NCI-H187 treated with DMSO at 0.1 percent for 48 hours (cell line): ENCODE data around the gene PAFAH1B1.
"Not testable (repeated sequence)": the region's sequence is repeated elsewhere in the genome, so short reads cannot be mapped to it uniquely, and the experiment has no call there.

Experiments used
- DNase-seq: peaks from one replicate; lab custom pipeline; 2025; lab: John Stamatoyannopoulos, UW

Gene PAFAH1B1

GRCh38 chr17:2592971-2593820 is at the start of gene PAFAH1B1:
Gene PAFAH1B1, plus strand, starts transcription at chr17:2593654. Its CDS starts 44,635 bp downstream, at chr17:2638289.
- no peak for DNase-seq

GRCh38 chr17:2545393-2545792 is 48.1 kb upstream of the PAFAH1B1 start:
- DNase-seq, result no peak

DNA sequence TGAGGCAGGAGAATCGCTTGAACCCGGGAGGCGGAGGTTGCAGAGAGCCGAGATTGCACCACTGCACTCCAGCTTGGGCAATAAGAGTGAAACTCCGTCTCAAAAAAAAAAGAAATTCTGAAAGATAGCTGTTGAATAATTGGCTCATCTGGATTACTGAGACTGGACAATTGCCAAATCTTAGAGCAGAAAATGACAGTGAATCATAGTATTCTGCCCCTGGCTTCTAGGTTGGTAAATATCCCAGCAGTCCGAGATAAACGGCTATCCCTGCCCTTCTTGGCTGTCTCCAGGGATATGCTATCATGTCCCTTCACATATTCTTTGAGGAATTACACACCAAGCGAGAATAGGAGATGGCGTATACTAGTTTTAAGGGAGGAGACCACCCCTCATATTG is 46.3 kb upstream of the PAFAH1B1 start:
- no peak for DNase-seq

DNA sequence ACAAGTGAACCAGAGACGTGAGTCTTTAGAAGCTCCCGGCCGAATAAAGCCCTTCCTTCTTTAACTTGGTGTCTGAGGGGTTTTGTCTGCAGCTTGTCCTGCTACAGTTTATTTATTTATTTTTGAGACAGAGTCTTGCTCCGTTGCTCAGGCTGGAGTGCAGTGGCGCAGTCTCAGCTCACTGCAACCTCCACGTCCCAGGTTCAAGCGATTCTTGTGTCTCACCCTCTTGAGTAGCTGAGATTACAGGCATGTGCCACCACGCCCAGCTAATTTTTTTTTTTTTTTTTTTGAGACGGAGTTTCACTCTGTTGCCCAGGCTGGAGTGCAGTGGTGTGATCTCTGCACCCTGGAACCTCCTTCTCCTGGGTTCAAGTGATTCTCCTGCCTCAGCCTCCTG is 45.4 kb upstream of the PAFAH1B1 start:
- not testable (repeated sequence) for DNase-seq

DNA sequence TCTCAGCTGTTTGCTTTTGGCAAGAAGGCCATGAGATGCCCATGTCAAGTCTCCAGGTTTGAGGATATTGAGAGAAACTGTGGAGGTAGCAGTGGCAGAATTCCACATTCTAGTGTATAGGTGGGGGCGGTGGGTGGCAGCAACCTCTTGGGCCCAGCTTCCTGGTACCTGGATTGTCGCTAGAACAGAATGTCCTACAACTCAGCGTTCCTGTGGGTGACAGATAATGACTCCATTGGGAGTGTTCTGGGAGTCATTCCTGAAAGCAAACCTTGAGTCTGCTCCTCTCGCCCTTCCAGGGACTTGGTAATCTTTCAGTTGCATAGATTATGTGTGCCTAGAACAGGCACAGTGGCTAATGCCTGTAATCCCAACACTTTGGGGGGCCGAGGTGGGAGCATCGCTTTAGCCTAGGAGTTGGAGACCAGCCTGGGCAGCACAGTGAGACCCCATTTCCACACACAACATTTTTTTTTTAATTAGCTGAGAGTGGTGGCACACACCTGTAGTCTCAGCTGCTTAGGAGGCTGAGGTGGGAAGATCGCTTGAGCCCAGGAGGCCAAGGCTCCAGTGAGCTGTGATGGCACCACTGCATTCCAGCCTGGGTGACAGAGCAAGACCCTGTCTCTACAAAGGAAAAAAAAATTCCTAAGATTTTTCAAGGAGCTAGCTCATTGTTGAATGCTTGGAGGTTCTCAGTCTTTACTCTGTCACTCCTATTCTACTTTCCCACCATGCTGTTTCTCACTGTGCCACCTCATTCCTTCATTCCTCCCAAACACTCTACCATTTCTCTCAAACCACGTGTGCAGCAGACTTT is 43.9 kb upstream of the PAFAH1B1 start:
- no peak for DNase-seq

- DNase-seq, result no peak
Observed at GRCh38 chr17:2551493-2551892, 42.0 kb upstream of the PAFAH1B1 start.

GRCh38 chr17:2551928-2552327 is 41.5 kb upstream of the PAFAH1B1 start:
- no peak for DNase-seq

- DNase-seq, result no peak
Observed at GRCh38 chr17:2560658-2561057, 32.8 kb upstream of the PAFAH1B1 start.

- no peak for DNase-seq
Observed at GRCh38 chr17:2562162-2562858, 31.1 kb upstream of the PAFAH1B1 start.

DNA sequence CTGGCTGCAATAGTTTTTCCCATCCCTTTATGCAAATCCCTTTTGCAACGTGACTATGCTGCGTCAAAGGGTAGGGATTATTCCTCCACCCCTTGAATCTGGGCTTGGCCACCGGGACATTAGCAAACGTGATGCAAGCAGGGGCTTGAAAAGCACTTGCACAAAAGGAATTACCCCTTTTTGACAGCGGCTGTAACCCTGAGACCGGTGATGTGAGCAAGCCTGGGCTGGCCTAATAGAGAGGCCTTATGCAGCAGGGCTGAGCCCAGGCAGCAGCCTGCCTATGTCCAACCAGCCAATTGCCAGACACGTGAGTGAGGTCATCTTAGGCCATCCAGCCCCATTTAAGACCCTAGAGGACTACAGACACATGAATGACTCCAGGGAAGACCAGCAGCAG is 30.4 kb upstream of the PAFAH1B1 start:
- DNase-seq, result no peak

- no peak for DNase-seq
Observed at GRCh38 chr17:2563543-2563942, 29.9 kb upstream of the PAFAH1B1 start.

DNA sequence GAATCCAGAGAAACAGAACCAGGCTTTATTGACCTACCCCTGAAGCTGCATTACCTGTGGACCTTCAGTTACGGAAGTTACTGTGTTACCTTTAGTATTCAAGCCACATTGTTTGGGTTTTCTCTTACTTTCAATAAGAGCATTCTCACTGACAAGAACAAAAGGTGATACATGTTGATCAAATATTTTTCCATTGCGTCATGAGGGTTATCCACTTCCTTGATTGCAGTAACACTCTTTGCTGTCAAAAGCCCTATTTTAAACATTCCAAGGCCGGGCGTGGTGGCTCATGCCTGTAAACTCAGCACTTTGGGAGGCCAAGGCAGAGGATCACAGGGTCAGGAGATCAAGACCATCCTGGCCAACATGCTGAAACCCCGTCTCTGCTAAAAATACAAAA is 28.6 kb upstream of the PAFAH1B1 start:
- no peak for DNase-seq

- no peak for DNase-seq
Observed at GRCh38 chr17:2566056-2566455, 27.4 kb upstream of the PAFAH1B1 start.

DNA sequence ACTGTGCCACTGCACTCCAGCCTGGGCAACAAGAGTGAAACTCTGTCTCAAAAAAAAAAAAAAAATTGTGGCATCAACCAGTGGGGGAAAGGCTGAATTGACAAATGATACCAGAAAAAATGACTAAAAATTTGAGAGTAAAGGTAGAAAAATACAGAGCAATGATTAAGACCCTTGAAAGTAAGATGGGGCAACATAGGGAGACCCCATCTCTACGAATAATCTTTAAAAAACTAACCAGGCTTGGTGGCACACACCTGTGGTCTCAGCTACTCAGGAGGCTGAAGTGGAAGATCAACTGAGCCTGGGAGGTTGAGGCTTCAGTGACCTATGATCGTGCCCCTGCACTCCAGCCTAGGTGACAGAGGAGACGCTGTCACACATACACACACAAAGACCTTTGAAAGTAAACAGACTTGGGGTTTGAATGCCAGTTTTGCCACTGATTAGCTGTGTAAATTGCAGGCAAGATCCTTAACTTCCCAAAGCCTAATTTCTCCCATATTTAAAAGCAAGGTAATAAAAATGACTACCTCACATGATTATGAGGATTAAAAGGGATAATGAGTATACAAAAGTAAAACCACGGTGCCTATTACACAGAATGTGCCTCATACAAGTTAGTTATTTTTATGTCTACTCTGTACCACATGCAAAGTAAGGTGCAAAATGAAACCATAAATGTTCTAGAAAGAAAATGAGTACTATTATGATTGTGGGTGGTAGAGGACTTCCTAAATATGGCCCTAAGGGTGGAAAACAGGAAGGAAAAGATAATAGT is 21.7 kb upstream of the PAFAH1B1 start:
- no peak for DNase-seq

DNA sequence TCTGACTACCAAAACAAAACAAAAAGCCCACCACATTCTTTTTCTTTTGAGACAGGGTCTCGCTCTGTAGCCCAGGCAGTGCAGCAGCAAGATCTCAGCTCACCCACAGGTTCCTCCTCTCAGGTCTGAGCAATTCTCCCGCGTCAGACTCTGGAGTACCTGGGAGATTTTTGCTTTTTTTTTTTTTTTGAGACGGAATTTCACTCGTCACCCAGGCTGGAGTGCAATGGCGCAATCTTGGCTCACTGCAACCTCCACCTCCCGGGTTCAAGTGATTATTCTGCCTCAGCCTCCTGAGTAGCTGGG is 21.2 kb upstream of the PAFAH1B1 start:
- DNase-seq, result not testable (repeated sequence)

DNA sequence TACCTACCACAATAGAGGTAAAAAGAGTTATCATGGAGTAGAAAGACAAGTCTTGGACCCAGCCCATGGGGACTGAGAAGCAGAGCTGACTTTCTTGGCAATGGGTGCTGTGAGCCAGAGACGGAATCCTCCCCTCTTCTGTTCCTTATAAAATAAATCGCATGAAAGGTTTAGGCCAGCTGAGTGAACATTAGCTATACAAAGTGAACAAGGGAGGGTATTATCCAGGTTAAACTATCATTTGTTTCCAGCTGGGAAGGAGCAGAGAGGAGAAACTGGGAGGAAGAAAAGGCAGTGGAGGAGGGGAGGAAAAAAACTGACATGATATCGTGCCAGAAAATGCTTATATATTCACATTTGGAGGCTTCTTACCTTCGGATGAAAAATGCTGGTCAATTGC is 13.3 kb upstream of the PAFAH1B1 start:
- DNase-seq, result no peak

DNA sequence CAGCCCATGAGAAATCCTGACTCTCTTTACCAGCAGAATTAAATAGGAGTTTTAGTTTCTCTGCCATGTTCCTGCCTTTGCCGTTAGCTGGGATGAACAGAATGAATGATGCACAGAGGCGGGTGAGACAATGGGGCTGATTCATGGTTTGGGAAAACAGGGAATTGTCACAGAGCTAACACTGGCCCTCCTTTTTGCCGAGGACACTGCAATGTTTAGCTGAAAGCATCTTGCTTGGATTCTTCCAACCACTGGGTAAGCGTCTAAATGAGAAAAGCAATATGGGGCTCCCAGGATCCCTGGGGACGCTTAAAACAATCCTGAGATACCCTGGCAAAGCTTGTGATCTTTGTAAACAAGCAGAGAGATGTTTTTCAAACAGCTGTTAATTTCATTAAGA is 12.8 kb upstream of the PAFAH1B1 start:
- no peak for DNase-seq

DNA sequence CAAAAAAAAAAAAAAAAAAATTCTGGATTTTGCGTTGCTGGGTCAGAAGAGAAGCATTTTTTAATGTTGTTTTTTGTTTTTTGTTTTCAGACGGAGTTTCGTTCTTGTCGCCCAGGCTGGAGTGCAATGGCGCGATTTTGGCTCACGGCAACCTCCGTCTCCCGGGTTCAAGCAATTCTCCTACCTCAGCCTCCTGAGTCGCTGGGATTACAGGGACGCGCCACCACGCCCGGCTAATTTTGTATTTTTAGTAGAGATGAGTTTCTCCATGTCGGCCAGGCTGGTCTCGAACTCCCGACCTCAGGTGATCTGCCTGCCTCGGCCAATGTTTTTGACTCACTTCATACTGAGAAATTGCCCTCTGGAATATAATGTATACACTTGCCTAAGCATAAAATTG is 11.0 kb upstream of the PAFAH1B1 start:
- DNase-seq, result no peak

DNA sequence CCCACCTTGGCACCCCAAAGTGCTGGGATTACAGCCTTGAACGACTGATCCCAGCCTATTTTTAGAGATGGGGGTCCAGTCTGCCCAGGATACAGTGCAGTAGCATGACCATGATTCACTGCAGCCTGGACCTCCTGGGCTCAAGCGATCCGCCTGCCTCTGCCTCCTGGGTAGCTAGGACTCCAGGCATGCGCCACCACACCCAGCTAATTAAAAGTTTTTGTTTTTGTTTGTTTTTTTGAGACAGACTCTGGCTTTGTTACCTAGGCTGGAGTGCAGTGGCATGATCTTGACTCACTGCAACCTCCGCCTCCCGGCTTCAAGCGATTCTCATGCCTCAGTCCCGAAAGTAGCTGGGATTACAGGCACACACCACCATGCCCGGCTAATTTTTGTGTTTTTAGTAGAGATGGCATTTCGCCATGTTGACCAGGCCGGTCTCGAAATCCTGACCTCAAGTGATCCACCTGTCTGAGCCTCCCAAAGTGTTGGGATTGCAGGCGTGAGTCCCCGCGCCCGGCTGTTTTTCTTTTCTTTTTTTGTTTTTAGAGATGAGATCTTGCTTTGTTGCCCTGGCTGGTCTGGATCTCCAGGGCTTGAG is 2.3 kb upstream of the PAFAH1B1 start:
- no peak for DNase-seq

GRCh38 chr17:2593821-2594721 is 617 bp downstream of the PAFAH1B1 start:
- DNase-seq, result no peak
